Keratinocyte (primary cell): ENCODE results near the gene RHOF. TPM values are rescaled to one million over a fixed set of nuclear protein-coding genes. Genes with fewer than 3 reads are reported as not detected.
A peak's percentile ranks its signal among the peaks of the same experiment; 100 is the strongest.

Source experiments
- DNase-seq: peaks from one replicate; pipeline ENCODE4 v3.0.0-alpha.2; 2011; ENCODE audit warnings: low read depth, missing footprints, low spot score
- FAIRE-seq: peaks from 2 replicates; lab custom pipeline; 2011; peaks lifted over from hg19 to GRCh38; lab: Jason Lieb, UNC
- H2AFZ ChIP-seq: 2 replicates; pipeline ENCODE4 v1.6.0; 2012; ENCODE audit warnings: low read length, control low read depth, inconsistent platforms; ENCODE audit not compliant: control insufficient read depth
- H3K27ac ChIP-seq: 2 replicates; pipeline ENCODE4 v1.5.1; 2011; ENCODE audit warnings: low read length; ENCODE audit not compliant: control insufficient read depth, insufficient read depth
- H3K27me3 ChIP-seq: 3 replicates; pipeline ENCODE4 v1.6.0; 2011; ENCODE audit warnings: low read length; ENCODE audit not compliant: control insufficient read depth, insufficient read depth; ENCODE audit errors: extremely low read depth
- H3K36me3 ChIP-seq, 2 experiments: 2 replicates in 1 of 2; 3 replicates in 1 of 2; pipeline ENCODE4 v1.5.1; 2011; ENCODE audit warnings: low read length in 2 of 2, mild to moderate bottlenecking in 1 of 2; ENCODE audit not compliant: control insufficient read depth in 2 of 2, insufficient read depth in 2 of 2; ENCODE audit errors: extremely low read depth in 1 of 2
- H3K4me1 ChIP-seq: 3 replicates; pipeline ENCODE4 v1.5.1; 2011; ENCODE audit warnings: low read length; ENCODE audit not compliant: control insufficient read depth, insufficient read depth; ENCODE audit errors: extremely low read depth
- H3K4me2 ChIP-seq: 3 replicates; pipeline ENCODE4 v1.6.0; 2011; ENCODE audit warnings: low read depth, low read length; ENCODE audit not compliant: control insufficient read depth, insufficient read depth; ENCODE audit errors: extremely low read depth
- H3K4me3 ChIP-seq, 3 experiments: fragments of 200-600 bp in 1 of 3; sonication (generic) in 1 of 3; 2 replicates in 2 of 3; 3 replicates in 1 of 3; pipeline ENCODE4 v1.5.1; 2011 to 2016; ENCODE audit warnings: low read length in 3 of 3, mild to moderate bottlenecking in 3 of 3, control low read depth in 2 of 3, inconsistent platforms in 1 of 3, low read depth in 1 of 3, mixed read lengths in 1 of 3, mixed run types in 1 of 3, moderate library complexity in 1 of 3; ENCODE audit not compliant: control insufficient read depth in 2 of 3, insufficient read depth in 2 of 3; ENCODE audit errors: extremely low read depth in 1 of 3
- H3K79me2 ChIP-seq: 2 replicates; pipeline ENCODE4 v1.6.0; 2012; ENCODE audit warnings: low read length; ENCODE audit not compliant: control insufficient read depth, insufficient read depth
- H3K9ac ChIP-seq: 3 replicates; pipeline ENCODE4 v1.6.0; 2011; ENCODE audit warnings: low read length; ENCODE audit not compliant: control insufficient read depth, insufficient read depth; ENCODE audit errors: extremely low read depth
- H3K9me1 ChIP-seq: 3 replicates; pipeline ENCODE4 v1.6.0; 2011; ENCODE audit warnings: low read length; ENCODE audit not compliant: control insufficient read depth, insufficient read depth; ENCODE audit errors: extremely low read depth
- H3K9me3 ChIP-seq: 2 replicates; pipeline ENCODE4 v1.5.1; 2012; ENCODE audit warnings: low read depth, low read length; ENCODE audit not compliant: control insufficient read depth
- H4K20me1 ChIP-seq: 3 replicates; pipeline ENCODE4 v1.6.0; 2011; ENCODE audit warnings: low read length; ENCODE audit not compliant: control insufficient read depth, insufficient read depth; ENCODE audit errors: extremely low read depth
- CTCF ChIP-seq, 3 experiments: IDR thresholded peaks in 1 of 3; conservative IDR thresholded peaks in 1 of 3; optimal IDR thresholded peaks in 1 of 3; 2 replicates in 2 of 3; 3 replicates in 1 of 3; pipeline versions ENCODE3 to v1.5.1; 2011; ENCODE audit warnings: low read length in 3 of 3, mild to moderate bottlenecking in 3 of 3, moderate library complexity in 2 of 3, control low read depth in 1 of 3, inconsistent platforms in 1 of 3; ENCODE audit not compliant: insufficient read depth in 2 of 3; ENCODE audit errors: extremely low read depth in 1 of 3
- EZH2 ChIP-seq: IDR thresholded peaks from one replicate; pipeline ENCODE4 v1.6.1; 2012; ENCODE audit warnings: inconsistent platforms, mild to moderate bottlenecking, low read length, moderate library complexity
- dilution Hi-C: fragments of 300-500 bp; cut with MboI; formaldehyde crosslinking; loops from one replicate; pipeline ENCODE4 v1.7.0; 2020; ENCODE audit warnings: low sequenced_read_pairs; ENCODE audit not compliant: extremely low pct_ligation_motif_present
- polyA plus RNA-seq, 5 experiments: library from polyadenylated mRNA; depleted of rRNA in 3 of 5; stranded (reverse) in 3 of 5; stranded (forward) in 1 of 5; unstranded in 1 of 5; fragments of >200 nt; gene quantifications; 1 replicate in 1 of 5; 2 replicates in 3 of 5; 3 replicates in 1 of 5; pipeline versions ENCODE4 v1.2.1 to v1.2.3, GENCODE V29; 2011 to 2012; ENCODE audit warnings: missing spikeins in 2 of 5, low read depth in 1 of 5, low replicate concordance in 1 of 5

Gene RHOF
- polyA plus RNA-seq, 1 donor (not counting 4 experiments of a cell fraction or from before 2014, with no cell fraction given): 2.8 TPM

GRCh38 chr12:121774968-121775474 is 18.5 kb downstream of the RHOF start:
- peaks cover 3% of the 10 kb centered on the region for H3K4me1 ChIP-seq
- no peaks in the 10 kb centered on the region for H3K79me2 ChIP-seq
- no peak overlapping the region for H3K4me2 ChIP-seq
- peaks cover 0 to 3% of the 10 kb centered on the region in 2 experiments for H3K36me3 ChIP-seq
- no peaks in the 10 kb centered on the region for H4K20me1 ChIP-seq
- no peak overlapping the region for H3K9ac ChIP-seq
- dilution Hi-C loops: no loop called here
- no peak overlapping the region for H2AFZ ChIP-seq
- FAIRE-seq: no peak
- no peak overlapping the region for H3K27ac ChIP-seq
- no peak overlapping the region for H3K4me3 ChIP-seq
- no peaks in the 10 kb centered on the region for H3K27me3 ChIP-seq
- H3K9me1 ChIP-seq: no peaks in the 10 kb centered on the region
- no peaks in the 10 kb centered on the region for H3K9me3 ChIP-seq
- TF ChIP-seq EZH2 (no peak), CTCF (optimal IDR thresholded peaks at IDR 0.05 in 1 of 3, IDR thresholded peaks at IDR 0.05 in 1 of 3, conservative IDR thresholded peaks at IDR 0.05 in 1 of 3; ENCODE audit: extremely low read depth in 1 of 3, insufficient read depth in 2 of 3, low read length in 3 of 3) (no peak)
- DNase-seq: no peak

GRCh38 chr12:121773011-121773777 is 20.3 kb downstream of the RHOF start:
- no peaks in the 10 kb centered on the region for H3K27me3 ChIP-seq
- no peaks in the 10 kb centered on the region for H3K9me1 ChIP-seq
- H3K79me2 ChIP-seq: no peaks in the 10 kb centered on the region
- DNase-seq (peak; percentile 52), FAIRE-seq (peak; percentile 41)
- no peak for TF ChIP-seq EZH2
- peak; percentile 85 to 96 (median 95) for TF ChIP-seq CTCF (optimal IDR thresholded peaks at IDR 0.05 in 1 of 3, IDR thresholded peaks at IDR 0.05 in 1 of 3, conservative IDR thresholded peaks at IDR 0.05 in 1 of 3; ENCODE audit: extremely low read depth in 1 of 3, insufficient read depth in 2 of 3, low read length in 3 of 3)
- H2AFZ ChIP-seq: no peak overlapping the region
- H3K27ac ChIP-seq: no peak overlapping the region
- dilution Hi-C loops: no loop called here
- peaks cover 0 to 2% of the 10 kb centered on the region in 2 experiments for H3K36me3 ChIP-seq
- no peaks in the 10 kb centered on the region for H4K20me1 ChIP-seq
- peaks cover 3% of the 10 kb centered on the region for H3K4me1 ChIP-seq
- no peak overlapping the region for H3K4me3 ChIP-seq
- no peak overlapping the region for H3K9ac ChIP-seq
- H3K9me3 ChIP-seq: no peaks in the 10 kb centered on the region
- no peak overlapping the region for H3K4me2 ChIP-seq
